Measurements from ENCODE around the gene STUM.

- TF ChIP-seq EZH2 (IDR thresholded peaks at IDR 0.05), result no peak
- TF ChIP-seq POLR2AphosphoS5 (IDR thresholded peaks at IDR 0.05; ENCODE audit: borderline replicate concordance, low read depth, low read length), result no peak
Measured at GRCh38 chr1:226640321-226641136, 92.0 kb downstream of the STUM start.
